HL-60 (cell line): ENCODE results near the gene FKBP9.

ENCODE experiments used
- DNase-seq, 2 experiments: peaks; one replicate each; pipeline ENCODE4 v3.0.0-alpha.2; 2010 to 2020; ENCODE audit warnings: low read depth in 1 of 2, low spot score in 1 of 2
- H3K27ac ChIP-seq: fragments of 250-450 bp; sonication (Bioruptor Pico); replicated peaks from 2 replicates; pipeline ENCODE4 v1.5.1; 2020; ENCODE audit warnings: mild to moderate bottlenecking, moderate library complexity
- H3K27me3 ChIP-seq: fragments of 250-450 bp; sonication (Bioruptor Pico); 2 replicates; pipeline ENCODE4 v1.5.1; 2021; ENCODE audit warnings: mild to moderate bottlenecking, moderate library complexity; ENCODE audit not compliant: insufficient read depth, poor library complexity, severe bottlenecking
- H3K4me3 ChIP-seq: replicated peaks from 2 replicates; pipeline ENCODE4 v1.5.1; 2011; ENCODE audit warnings: mild to moderate bottlenecking, control low read depth, low read length; ENCODE audit not compliant: insufficient read depth
- REST ChIP-seq: IDR thresholded peaks from 2 replicates; pipeline ENCODE4 v1.6.1; 2012; ENCODE audit warnings: low read depth; ENCODE audit not compliant: insufficient replicate concordance
- SPI1 ChIP-seq: IDR thresholded peaks from 2 replicates; pipeline ENCODE4 v1.6.1; 2012; ENCODE audit warnings: low read depth, mild to moderate bottlenecking, borderline replicate concordance

FKBP9 gene

GRCh38 chr7:33055158-33055557 lies 97.9 kb downstream of the FKBP9 start:
- no peak overlapping the region for H3K27ac ChIP-seq
- no peak for DNase-seq
- H3K4me3 ChIP-seq: no peak overlapping the region
- H3K27me3 ChIP-seq: no peaks in the 10 kb centered on the region
- TF ChIP-seq SPI1 (no peak), REST (no peak)
